WTC11 (cell line): ENCODE measurements around the gene DPYSL4. TPM values are rescaled to one million over a fixed set of nuclear protein-coding genes. Genes with fewer than 3 reads are reported as not detected.

ENCODE experiments used
- ATAC-seq: fragments of 200-7000 bp; cut with Tn5 transposase; 2 replicates; pipeline ENCODE4 v1.10.0; 2021; ENCODE audit warnings: mild to moderate bottlenecking, moderate library complexity
- CTCF ChIA-PET: fragments of 300-600 bp; sonication (Branson Sonifier 250); formaldehyde crosslinking; loops from one replicate; lab custom pipeline; 2021; ENCODE audit warnings: antibody characterized with exemption; lab: Charles Lee
- POLR2A ChIA-PET: fragments of 350-600 bp; sonication (Branson Sonifier 250); formaldehyde crosslinking; loops from one replicate; lab custom pipeline; 2021; ENCODE audit warnings: antibody characterized with exemption; lab: Charles Lee
- DNase-seq: peaks from one replicate; pipeline ENCODE4 v3.0.0; 2021; ENCODE audit warnings: low spot score
- H3K27ac Mint-ChIP-seq: 2 replicates; pipeline ENCODE4 v1.8.0; 2021; ENCODE audit warnings: mixed read lengths
- H3K27me3 Mint-ChIP-seq: 2 replicates; pipeline ENCODE4 v1.8.0; 2021; ENCODE audit warnings: low read depth, mild to moderate bottlenecking, moderate library complexity, mixed read lengths
- H3K36me3 Mint-ChIP-seq: 2 replicates; pipeline ENCODE4 v1.8.0; 2021; ENCODE audit warnings: mixed read lengths
- H3K4me1 Mint-ChIP-seq: 2 replicates; pipeline ENCODE4 v1.8.0; 2022; ENCODE audit warnings: mixed read lengths
- H3K4me3 Mint-ChIP-seq: 2 replicates; pipeline ENCODE4 v1.8.0; 2021; ENCODE audit warnings: mild to moderate bottlenecking, moderate library complexity, mixed read lengths
- H3K9me3 Mint-ChIP-seq: 2 replicates; pipeline ENCODE4 v1.8.0; 2021; ENCODE audit warnings: mixed read lengths
- ATF2 ChIP-seq: sonication (generic); formaldehyde crosslinking; IDR thresholded peaks from 2 replicates; pipeline ENCODE4 v1.8.1; 2022; ENCODE audit warnings: low read depth, missing genetic modification reagents, borderline replicate concordance
- ATF6 ChIP-seq: sonication (generic); formaldehyde crosslinking; IDR thresholded peaks from 2 replicates; pipeline ENCODE4 v1.8.1; 2023; ENCODE audit warnings: mild to moderate bottlenecking, missing genetic modification reagents
- CTCF ChIP-seq: fragments of 200-600 bp; IDR thresholded peaks from 2 replicates; pipeline ENCODE4 v1.8.0; 2022; ENCODE audit warnings: antibody characterized with exemption
- E2F5 ChIP-seq: sonication (generic); formaldehyde crosslinking; IDR thresholded peaks from 2 replicates; pipeline ENCODE4 v1.8.1; 2022; ENCODE audit warnings: mild to moderate bottlenecking, moderate library complexity, missing genetic modification reagents
- EMX1 ChIP-seq: fragments of 250-450 bp; sonication (Bioruptor Pico); IDR thresholded peaks from 2 replicates; pipeline ENCODE4 v1.8.0; 2021; ENCODE audit warnings: mild to moderate bottlenecking
- IRF2 ChIP-seq: sonication (generic); formaldehyde crosslinking; IDR thresholded peaks from 2 replicates; pipeline ENCODE4 v1.8.0; 2022; ENCODE audit warnings: low read depth, missing genetic modification reagents, borderline replicate concordance
- MAX ChIP-seq: sonication (generic); formaldehyde crosslinking; IDR thresholded peaks from 2 replicates; pipeline ENCODE4 v1.8.0; 2022; ENCODE audit warnings: mild to moderate bottlenecking, missing genetic modification reagents
- MLX ChIP-seq: sonication (generic); formaldehyde crosslinking; IDR thresholded peaks from 2 replicates; pipeline ENCODE4 v1.8.1; 2023; ENCODE audit warnings: mild to moderate bottlenecking, missing genetic modification reagents, moderate library complexity
- PRDM15 ChIP-seq: sonication (generic); formaldehyde crosslinking; IDR thresholded peaks from 2 replicates; pipeline ENCODE4 v1.8.0; 2022; ENCODE audit warnings: missing genetic modification reagents
- SP1 ChIP-seq: sonication (generic); formaldehyde crosslinking; conservative IDR thresholded peaks from 2 replicates; pipeline ENCODE4 v1.8.1; 2022; ENCODE audit warnings: missing genetic modification reagents
- TCF7 ChIP-seq: sonication (generic); formaldehyde crosslinking; IDR thresholded peaks from 2 replicates; pipeline ENCODE4 v1.8.0; 2022; ENCODE audit warnings: mild to moderate bottlenecking, low read depth, missing genetic modification reagents, moderate library complexity
- TEAD1 ChIP-seq: sonication (generic); formaldehyde crosslinking; IDR thresholded peaks from 2 replicates; pipeline ENCODE4 v1.8.0; 2022; ENCODE audit warnings: mild to moderate bottlenecking, missing genetic modification reagents
- ZBTB43 ChIP-seq: sonication (generic); formaldehyde crosslinking; IDR thresholded peaks from 2 replicates; pipeline ENCODE4 v1.8.1; 2023; ENCODE audit warnings: mild to moderate bottlenecking, missing genetic modification reagents
- ZMAT4 ChIP-seq: fragments of 250-450 bp; sonication (Bioruptor Pico); IDR thresholded peaks from 2 replicates; pipeline ENCODE4 v1.9.0; 2021; ENCODE audit warnings: mild to moderate bottlenecking
- ZNF219 ChIP-seq: sonication (generic); formaldehyde crosslinking; IDR thresholded peaks from 2 replicates; pipeline ENCODE4 v1.8.0; 2023; ENCODE audit warnings: missing genetic modification reagents, mild to moderate bottlenecking, borderline replicate concordance
- ZNF281 ChIP-seq: sonication (generic); formaldehyde crosslinking; IDR thresholded peaks from 2 replicates; pipeline ENCODE4 v1.8.0; 2023; ENCODE audit warnings: mild to moderate bottlenecking, missing genetic modification reagents
- ZNF396 ChIP-seq: fragments of 250-450 bp; sonication (Bioruptor Pico); IDR thresholded peaks from 2 replicates; pipeline ENCODE4 v1.8.0; 2021; ENCODE audit warnings: mild to moderate bottlenecking, moderate library complexity, borderline replicate concordance
- total RNA-seq: library from RNA; stranded (reverse); gene quantifications from 3 replicates; pipeline ENCODE4 v1.2.3, GENCODE V29; 2021

DPYSL4 gene
- total RNA-seq, 1 experiment from 2014 or later = 17.0 TPM

- TF ChIP-seq ZNF281 (CRISPR knock-in tag) (no peak), TEAD1 (CRISPR knock-in tag) (no peak), MAX (CRISPR knock-in tag) (no peak)
Observed at GRCh38 chr10:132195366-132196075, 8.8 kb downstream of the DPYSL4 start (continued).

- Mint-ChIP-seq H3K9me3 (no peaks in the 10 kb centered on the region), H3K27ac (no peak overlapping the region), H3K4me1 (no peaks in the 10 kb centered on the region), H3K36me3 (peaks cover 2% of the 10 kb centered on the region; the same call in 1 of the 2 replicates), H3K4me3 (no peak overlapping the region), H3K27me3 (no peaks in the 10 kb centered on the region)
- CTCF ChIA-PET = no interaction called here
- ATAC-seq (no peak), DNase-seq (no peak)
- POLR2A ChIA-PET = no interaction called here
- TF ChIP-seq EMX1 (CRISPR knock-in tag) (no peak), ZNF396 (no peak), E2F5 (CRISPR knock-in tag) (no peak), SP1 (CRISPR knock-in tag) (no peak), MLX (CRISPR knock-in tag) (no peak), IRF2 (CRISPR knock-in tag) (no peak), ZBTB43 (CRISPR knock-in tag) (no peak), CTCF (no peak), ZMAT4 (CRISPR knock-in tag) (no peak), PRDM15 (CRISPR knock-in tag) (no peak), ZNF219 (CRISPR knock-in tag) (no peak), ATF6 (CRISPR knock-in tag) (no peak), TCF7 (CRISPR knock-in tag) (no peak), ATF2 (no peak)
Observed at GRCh38 chr10:132196178-132197113, 9.7 kb downstream of the DPYSL4 start.
